ENCODE measurements around the gene OR13J1.
"Not testable (repeated sequence)": the region's sequence is repeated elsewhere in the genome, so short reads cannot be mapped to it uniquely, and the experiment has no call there.

OR13J1 gene

GRCh38 chr9:35904338-35904737 is 34.1 kb upstream of the OR13J1 start:
- DNase-seq (ENCODE audit: low read depth in 2 of 2), result no peak

- no peak for DNase-seq (ENCODE audit: low read depth in 2 of 2)
Observed at GRCh38 chr9:35903049-35903448, 32.8 kb upstream of the OR13J1 start.

GRCh38 chr9:35899021-35899420 is 28.8 kb upstream of the OR13J1 start:
- DNase-seq (ENCODE audit: low read depth in 2 of 2), result no peak

- DNase-seq (ENCODE audit: low read depth in 2 of 2), result no peak
Observed at GRCh38 chr9:35898337-35898736, 28.1 kb upstream of the OR13J1 start.

GRCh38 chr9:35897376-35898099 is 27.3 kb upstream of the OR13J1 start:
- not testable (repeated sequence) for DNase-seq (ENCODE audit: low read depth in 2 of 2)

GRCh38 chr9:35896570-35896969 is 26.4 kb upstream of the OR13J1 start:
- DNase-seq (ENCODE audit: low read depth in 2 of 2), result no peak

- no peak for DNase-seq (ENCODE audit: low read depth in 2 of 2)
Observed at GRCh38 chr9:35892051-35892450, 21.9 kb upstream of the OR13J1 start.

GRCh38 chr9:35891646-35892045 is 21.4 kb upstream of the OR13J1 start:
- DNase-seq (ENCODE audit: low read depth in 2 of 2), result no peak

- not testable (repeated sequence) for DNase-seq (ENCODE audit: low read depth in 2 of 2)
Observed at GRCh38 chr9:35884908-35885307, 14.7 kb upstream of the OR13J1 start.

- no peak for DNase-seq (ENCODE audit: low read depth in 2 of 2)
Observed at GRCh38 chr9:35882996-35883395, 12.8 kb upstream of the OR13J1 start.

GRCh38 chr9:35882263-35882848 is 12.2 kb upstream of the OR13J1 start:
- peak; percentile 58 to 70 for DNase-seq (ENCODE audit: low read depth in 2 of 2)

- no peak for DNase-seq (ENCODE audit: low read depth in 2 of 2)
Observed at GRCh38 chr9:35872505-35872904, 2.3 kb upstream of the OR13J1 start.

- no peak for DNase-seq (ENCODE audit: low read depth in 2 of 2)
Observed at GRCh38 chr9:35871545-35871944, 1.3 kb upstream of the OR13J1 start.

- no peak for DNase-seq (ENCODE audit: low read depth in 2 of 2)
Observed at GRCh38 chr9:35869621-35870216, 482 bp downstream of the OR13J1 start.

GRCh38 chr9:35868933-35869332 is 1.3 kb downstream of the OR13J1 start:
- DNase-seq (ENCODE audit: low read depth in 2 of 2), result no peak

GRCh38 chr9:35867538-35867937 is 2.7 kb downstream of the OR13J1 start:
- DNase-seq (ENCODE audit: low read depth in 2 of 2), result no peak

GRCh38 chr9:35864695-35865255 is 5.4 kb downstream of the OR13J1 start:
- no peak for DNase-seq (ENCODE audit: low read depth in 2 of 2)

GRCh38 chr9:35863583-35863982 is 6.6 kb downstream of the OR13J1 start:
- DNase-seq (ENCODE audit: low read depth in 2 of 2), result no peak

GRCh38 chr9:35862328-35862727 is 7.9 kb downstream of the OR13J1 start:
- no peak for DNase-seq (ENCODE audit: low read depth in 2 of 2)

- no peak for DNase-seq (ENCODE audit: low read depth in 2 of 2)
Observed at GRCh38 chr9:35861161-35861897, 8.9 kb downstream of the OR13J1 start.

- DNase-seq (ENCODE audit: low read depth in 2 of 2), result no peak
Observed at GRCh38 chr9:35859990-35860339, 10.2 kb downstream of the OR13J1 start.

- DNase-seq (ENCODE audit: low read depth in 2 of 2), result no peak
Observed at GRCh38 chr9:35859310-35859989, 10.8 kb downstream of the OR13J1 start.

All from stimulated activated CD4-positive, alpha-beta T cell treated with anti-CD3 and anti-CD28 coated beads, Interleukin-1b, Interleukin-23, amount 100 ng/mL, for 1 hour (primary cell).